Heart right ventricle (tissue), 16 donors: ENCODE results near the gene EFNA5. TPM values are rescaled to one million over a fixed set of nuclear protein-coding genes. Genes with fewer than 3 reads are reported as not detected.

ENCODE experiments used
- ATAC-seq, 8 donors: fragments of 200-7000 bp; cut with Tn5 transposase; one replicate each; pipeline ENCODE4 v1.9.1; 2020; ENCODE audit warnings: mild to moderate bottlenecking in 8 of 8, moderate library complexity in 8 of 8, moderate number of reproducible peaks in 1 of 8
- DNase-seq, 2 donors: peaks; one replicate each; pipeline ENCODE4 v3.0.0-alpha.2; 2020
- H3K27ac ChIP-seq, 10 donors: fragments of 200-600 bp; sonication (generic) in 2 of 10; one replicate each; pipeline versions ENCODE4 v1.5.0 to v1.8.0; 2020 to 2022; ENCODE audit warnings: mild to moderate bottlenecking in 3 of 10
- H3K27me3 ChIP-seq, 7 donors: fragments of 200-600 bp; one replicate each; pipeline ENCODE4 v1.8.0; 2021 to 2022; ENCODE audit warnings: mild to moderate bottlenecking in 2 of 7
- H3K36me3 ChIP-seq, 9 donors: fragments of 200-600 bp; sonication (generic) in 1 of 9; one replicate each; pipeline versions ENCODE4 v1.5.0 to v1.8.0; 2020 to 2022; ENCODE audit warnings: mild to moderate bottlenecking in 2 of 9
- H3K4me1 ChIP-seq, 9 donors: fragments of 200-600 bp; sonication (generic) in 1 of 9; one replicate each; pipeline versions ENCODE4 v1.5.0 to v1.8.0; 2020 to 2022; ENCODE audit warnings: mild to moderate bottlenecking in 4 of 9
- H3K4me3 ChIP-seq, 10 donors: fragments of 200-600 bp; sonication (generic) in 2 of 10; one replicate each; pipeline versions ENCODE4 v1.5.0 to v1.8.0; 2020 to 2022; ENCODE audit warnings: mild to moderate bottlenecking in 7 of 10, moderate library complexity in 2 of 10
- H3K9me3 ChIP-seq, 11 donors: fragments of 200-600 bp in 10 of 11; sonication (generic) in 2 of 11; one replicate each; pipeline versions ENCODE4 v1.5.0 to v1.8.0; 2013 to 2022; ENCODE audit warnings: mild to moderate bottlenecking in 2 of 11, control low read depth in 1 of 11, moderate library complexity in 1 of 11
- CTCF ChIP-seq, 9 donors: fragments of 200-600 bp; sonication (generic) in 2 of 9; IDR thresholded peaks; one replicate each; pipeline versions ENCODE4 v1.5.0 to v1.8.0; 2021 to 2022; ENCODE audit warnings: antibody characterized with exemption in 9 of 9, mild to moderate bottlenecking in 5 of 9, moderate library complexity in 1 of 9
- WGBS, 2 donors: extraction: QIAGEN DNeasy Blood & Tissue Kit; methylation state at CpG; one replicate each; pipeline ENCODE4 v1.1.7; 2013; ENCODE audit warnings: inconsistent platforms in 1 of 2; 5-methylcytosine and 5-hydroxymethylcytosine counted together
- intact Hi-C, 10 donors: fragments of 100-400 bp; cut with DNase I; formaldehyde crosslinking; loops; one replicate each; pipeline versions ENCODE4 v1.11.1 to v1.14.2; 2022
- polyA plus RNA-seq, 2 donors: library from polyadenylated mRNA; stranded (reverse); fragments of 200-250 nt; gene quantifications; one replicate each; pipeline ENCODE4 v1.2.3, GENCODE V29; 2013
- total RNA-seq, 10 donors: library from RNA; stranded (reverse); fragmentation: NEBNext Ultra II Directional in 3 of 10; extraction: Animal tissue kit (Norgen Biotek cat#: 25700) in 3 of 10; gene quantifications; one replicate each; pipeline versions ENCODE4 v1.2.1 to v1.2.4, GENCODE V29; 2021 to 2023
- donor health status: Arrhythmogenic right ventricular cardiomyopathy.
- donor health status: ischemic (EF 13 %, LVEDD 7.1; RV severe dilation, severe dysfunction).
- donor health status: healthy with polysubstance abuse.
- donor health status: DM: no; HTN: yes; CAD: no.
- donor health status: DM: no; HTN: no; CAD: no.
- donor health status: ischemic (EF 25% LVEDD 6.9; RV normal size, moderate dysfunction).
- donor health status: ischemic (EF 25% LVEDD 5.7; RV mildly dilated, moderate dysfunction).
- donor health status: healthy.
- donor health status: DM: yes; HTN: yes; CAD: no.
- donor health status: Ischemic cardiomyopathy.
- donor health status: ischemic (EF 35%, LVEDD 5.7; RV mildly dilated, moderate dysfunction).
- donor health status: nonischemic (EF 11% LVEDD 7.7; RV severe dilation, severe dysfunction).
- donor health status: DM: yes; HTN: yes; CAD: no.
- donor health status: PGD.
- donor health status: ischemic (EF 29% LVEDD 5.4; RV normal size, mild dysfunction).
- donor health status: nonischemic (EF 23%, LVEDD 6.1; RV moderate dilation, normal function).

The EFNA5 gene
- total and polyA plus RNA-seq, 12 donors: 6.9 to 49.4 (median 33.9) TPM

- no peak for TF ChIP-seq CTCF (IDR thresholded peaks at IDR 0.05)
- ATAC-seq: no peak
- no peaks in the 10 kb centered on the region for H3K36me3 ChIP-seq
- no peak overlapping the region for H3K27ac ChIP-seq
- no peak for DNase-seq
- H3K4me3 ChIP-seq: no peak overlapping the region
- H3K27me3 ChIP-seq: no peaks in the 10 kb centered on the region
- intact Hi-C loops: no loop called here
- no peaks in the 10 kb centered on the region for H3K9me3 ChIP-seq
- H3K4me1 ChIP-seq: peaks cover 0 to 28% (median 12%) of the 10 kb centered on the region in 9 donors
- 78 to 81% methylated on average over 10 of the region's 10 CpGs for WGBS, 2 donors
Measured at GRCh38 chr5:107404595-107405374, 266.0 kb downstream of the EFNA5 start.

GRCh38 chr5:107403228-107403953, 267.3 kb downstream of the EFNA5 start:
- H3K4me1 ChIP-seq: peaks cover 0 to 28% (median 12%) of the 10 kb centered on the region in 9 donors
- intact Hi-C loops: no loop called here
- TF ChIP-seq CTCF (IDR thresholded peaks at IDR 0.05): no peak
- no peaks in the 10 kb centered on the region for H3K27me3 ChIP-seq
- H3K4me3 ChIP-seq: no peak overlapping the region
- no peaks in the 10 kb centered on the region for H3K9me3 ChIP-seq
- no peaks in the 10 kb centered on the region for H3K36me3 ChIP-seq
- peak overlapping the region in 5 of 10 donors; percentile 11 to 58 (median 37) for H3K27ac ChIP-seq
- peak in 1 of 8 donors; percentile 11 for ATAC-seq
- 44 to 53% methylated on average over 3 of the region's 3 CpGs for WGBS, 2 donors
- no peak for DNase-seq

- H3K4me1 ChIP-seq: peaks cover 0 to 35% (median 12%) of the 10 kb centered on the region in 9 donors
- no peak for TF ChIP-seq CTCF (IDR thresholded peaks at IDR 0.05)
- H3K36me3 ChIP-seq: no peaks in the 10 kb centered on the region
- DNase-seq: no peak
- H3K9me3 ChIP-seq: no peaks in the 10 kb centered on the region
- peak in 7 of 8 donors; percentile 56 to 84 (median 76) for ATAC-seq
- intact Hi-C loops: no loop called here
- peak overlapping the region in 5 of 10 donors; percentile 11 to 58 (median 37) for H3K27ac ChIP-seq
- WGBS, 2 donors: 47 to 53% methylated on average over 12 of the region's 12 CpGs
- H3K27me3 ChIP-seq: no peaks in the 10 kb centered on the region
- H3K4me3 ChIP-seq: no peak overlapping the region
Measured at GRCh38 chr5:107402434-107403227, 268.1 kb downstream of the EFNA5 start.
